HG02938 (cell line): ENCODE measurements around the gene ZSCAN12.
A peak's percentile ranks its signal among the peaks of the same experiment; 100 is the strongest.
"Not testable (repeated sequence)": the region's sequence is repeated elsewhere in the genome, so short reads cannot be mapped to it uniquely, and the experiment has no call there.

Source experiments
- ATAC-seq: cut with Tn5 transposase; IDR thresholded peaks from one replicate; pipeline ENCODE4 v1.9.1; 2021; ENCODE audit warnings: mild to moderate bottlenecking, moderate library complexity; ENCODE audit not compliant: unreplicated experiment

ZSCAN12 gene

GRCh38 chr6:28399350-28400121 lies at the start of gene ZSCAN12:
Gene ZSCAN12 (minus strand): TSS chr6:28399747. CDS start chr6:28398405, 1,342 bp downstream.
- peak; percentile 81 for ATAC-seq

- ATAC-seq, result no peak
Measured at GRCh38 chr6:28449056-28449455, 49.5 kb upstream of the ZSCAN12 start.

- ATAC-seq, result not testable (repeated sequence)
Measured at GRCh38 chr6:28447512-28447906, 48.0 kb upstream of the ZSCAN12 start.

- ATAC-seq, result no peak
Measured at GRCh38 chr6:28446818-28447511, 47.4 kb upstream of the ZSCAN12 start.

- ATAC-seq, result not testable (repeated sequence)
Measured at GRCh38 chr6:28444759-28445158, 45.2 kb upstream of the ZSCAN12 start.

- peak; percentile 79 for ATAC-seq
Measured at GRCh38 chr6:28443112-28443773, 43.7 kb upstream of the ZSCAN12 start, which contains the start of gene ZSCAN23. Gene ZSCAN23 (minus strand): TSS chr6:28443491. CDS start chr6:28436266, 7,225 bp downstream.

GRCh38 chr6:28442586-28442985 lies 43.0 kb upstream of the ZSCAN12 start:
- ATAC-seq, result no peak

- ATAC-seq, result no peak
Measured at GRCh38 chr6:28436404-28436803, 36.9 kb upstream of the ZSCAN12 start.

GRCh38 chr6:28433119-28433518 lies 33.6 kb upstream of the ZSCAN12 start:
- no peak for ATAC-seq

- no peak for ATAC-seq
Measured at GRCh38 chr6:28429781-28430180, 30.2 kb upstream of the ZSCAN12 start.

GRCh38 chr6:28425944-28426541 lies 26.5 kb upstream of the ZSCAN12 start:
- no peak for ATAC-seq

GRCh38 chr6:28424163-28424562 lies 24.6 kb upstream of the ZSCAN12 start:
- no peak for ATAC-seq

- no peak for ATAC-seq
Measured at GRCh38 chr6:28423546-28423945, 24.0 kb upstream of the ZSCAN12 start.

GRCh38 chr6:28413681-28414080 lies 14.1 kb upstream of the ZSCAN12 start:
- ATAC-seq, result no peak

GRCh38 chr6:28410767-28411166 lies 11.2 kb upstream of the ZSCAN12 start:
- ATAC-seq, result no peak

GRCh38 chr6:28408076-28408802 lies 8.7 kb upstream of the ZSCAN12 start:
- ATAC-seq, result no peak

- no peak for ATAC-seq
Measured at GRCh38 chr6:28407401-28407800, 7.9 kb upstream of the ZSCAN12 start.

GRCh38 chr6:28403923-28404322 lies 4.4 kb upstream of the ZSCAN12 start:
- not testable (repeated sequence) for ATAC-seq

- no peak for ATAC-seq
Measured at GRCh38 chr6:28402197-28402596, 2.6 kb upstream of the ZSCAN12 start.

GRCh38 chr6:28401172-28401571 lies 1.6 kb upstream of the ZSCAN12 start:
- ATAC-seq, result no peak

GRCh38 chr6:28400122-28400451 lies 540 bp upstream of the ZSCAN12 start:
- no peak for ATAC-seq
